Upper lobe of left lung (tissue), 4 donors: ENCODE results near the gene MXRA5.

Experiments
- POLR2AphosphoS5 ChIP-seq, 2 donors: sonication (generic); formaldehyde crosslinking; IDR thresholded peaks; one replicate each; pipeline ENCODE4 v1.5.1; 2017; ENCODE audit warnings: antibody characterized with exemption in 2 of 2
- TF ChIP-seq, protein P1 (sequence below), 6 experiments: fragments of 450-650 bp in 4 of 6; fragments of 200-600 bp in 2 of 6; sonication (generic) in 2 of 6; IDR thresholded peaks; one replicate each; pipeline ENCODE4 v1.5.1; 2016 to 2019; ENCODE audit warnings: antibody characterized with exemption in 6 of 6

DNA sequence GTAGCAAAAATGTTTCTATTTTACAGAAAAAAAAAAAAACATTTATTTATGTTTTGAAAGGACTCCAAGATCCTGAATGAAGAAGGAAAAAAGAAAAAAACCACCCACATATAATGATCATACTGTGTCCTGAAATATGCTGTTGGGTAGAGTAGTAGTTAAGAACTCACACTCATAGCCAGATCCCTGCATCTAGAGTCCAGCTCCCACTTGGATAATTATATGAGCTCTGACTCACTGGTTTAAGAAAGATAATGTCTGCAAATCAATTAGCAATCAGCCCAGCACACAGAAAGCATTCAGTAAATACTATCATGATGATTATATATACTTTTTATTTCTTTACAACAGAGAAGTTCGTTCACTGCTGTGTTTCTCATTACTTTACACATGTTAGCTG lies 46.7 kb upstream of the MXRA5 start:
- TF ChIP-seq, protein P1, sequence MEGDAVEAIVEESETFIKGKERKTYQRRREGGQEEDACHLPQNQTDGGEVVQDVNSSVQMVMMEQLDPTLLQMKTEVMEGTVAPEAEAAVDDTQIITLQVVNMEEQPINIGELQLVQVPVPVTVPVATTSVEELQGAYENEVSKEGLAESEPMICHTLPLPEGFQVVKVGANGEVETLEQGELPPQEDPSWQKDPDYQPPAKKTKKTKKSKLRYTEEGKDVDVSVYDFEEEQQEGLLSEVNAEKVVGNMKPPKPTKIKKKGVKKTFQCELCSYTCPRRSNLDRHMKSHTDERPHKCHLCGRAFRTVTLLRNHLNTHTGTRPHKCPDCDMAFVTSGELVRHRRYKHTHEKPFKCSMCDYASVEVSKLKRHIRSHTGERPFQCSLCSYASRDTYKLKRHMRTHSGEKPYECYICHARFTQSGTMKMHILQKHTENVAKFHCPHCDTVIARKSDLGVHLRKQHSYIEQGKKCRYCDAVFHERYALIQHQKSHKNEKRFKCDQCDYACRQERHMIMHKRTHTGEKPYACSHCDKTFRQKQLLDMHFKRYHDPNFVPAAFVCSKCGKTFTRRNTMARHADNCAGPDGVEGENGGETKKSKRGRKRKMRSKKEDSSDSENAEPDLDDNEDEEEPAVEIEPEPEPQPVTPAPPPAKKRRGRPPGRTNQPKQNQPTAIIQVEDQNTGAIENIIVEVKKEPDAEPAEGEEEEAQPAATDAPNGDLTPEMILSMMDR (IDR thresholded peaks at IDR 0.05), result no peak
- no peak for TF ChIP-seq POLR2AphosphoS5 (IDR thresholded peaks at IDR 0.05)
